ENCODE measurements around the gene ANKRD34A. TPM values are rescaled to one million over a fixed set of nuclear protein-coding genes. Genes with fewer than 3 reads are reported as not detected.

Gene ANKRD34A
- total and polyA plus RNA-seq, 4 donors: 0.06 to 1.0 (median 0.46) TPM

DNA sequence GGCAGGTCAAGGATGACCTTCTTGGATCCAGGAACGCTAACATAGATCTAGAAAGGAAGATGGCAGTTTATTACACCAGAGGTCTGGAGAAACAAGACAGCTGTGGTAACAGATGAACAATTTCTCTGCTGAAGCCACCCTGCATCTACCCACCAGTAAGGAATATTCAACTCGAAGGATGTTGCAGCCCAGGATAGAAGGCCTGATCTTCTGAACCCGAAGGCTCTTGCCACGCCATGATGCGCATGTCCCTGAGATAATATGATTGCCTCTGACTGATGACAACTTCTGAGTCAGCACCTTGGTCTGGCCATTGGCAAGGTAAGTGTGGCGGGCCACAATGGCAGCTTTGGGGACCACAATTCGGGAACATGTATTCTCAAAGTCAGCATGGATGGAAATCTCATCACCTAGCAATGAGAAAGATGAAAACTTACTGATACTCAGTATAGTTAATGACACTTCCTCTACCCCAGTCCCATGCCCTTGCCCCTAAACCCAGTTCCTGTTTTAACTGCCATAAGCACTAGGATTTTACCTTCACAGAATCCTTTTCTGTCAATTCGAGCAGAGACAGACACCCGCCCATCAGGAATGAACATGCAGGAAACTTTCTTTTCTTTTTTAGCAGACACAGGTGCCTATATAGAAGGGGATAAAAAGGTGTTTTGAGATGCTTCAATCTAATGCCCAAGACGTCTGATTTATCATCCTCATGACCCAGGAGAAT, 30.2 kb upstream of the ANKRD34A start:
- Histone ChIP-seq H3K27ac (ENCODE audit: low read depth in 1 of 2, low read length in 1 of 2) (peak overlapping the region; percentile 85 to 91), H3K4me3 (peak overlapping the region; percentile 100), H3K4me1 (ENCODE audit: control insufficient read depth in 5 of 5, insufficient read depth in 5 of 5, low read length in 5 of 5) (peaks cover 9 to 49% (median 17%) of the 10 kb centered on the region in 5 donors), H3K36me3 (ENCODE audit: control insufficient read depth in 4 of 4, insufficient read depth in 4 of 4, low read length in 4 of 4) (peaks cover 14 to 43% (median 22%) of the 10 kb centered on the region in 4 donors), H3K9me3 (ENCODE audit: control insufficient read depth in 4 of 4, insufficient read depth in 3 of 4, low read length in 3 of 4) (peaks cover 0 to 2% (median 0%) of the 10 kb centered on the region in 4 donors), H3K9ac (ENCODE audit: insufficient read depth in 1 of 2, low read length in 2 of 2) (peak overlapping the region; percentile 89 to 100), H3K27me3 (ENCODE audit: control insufficient read depth in 3 of 3, insufficient read depth in 3 of 3, low read length in 2 of 3) (no peaks in the 10 kb centered on the region)
- no peak for ATAC-seq (ENCODE audit: insufficient read depth, low FRiP score)
- DNase-seq: no peak
- TF ChIP-seq, protein P1, sequence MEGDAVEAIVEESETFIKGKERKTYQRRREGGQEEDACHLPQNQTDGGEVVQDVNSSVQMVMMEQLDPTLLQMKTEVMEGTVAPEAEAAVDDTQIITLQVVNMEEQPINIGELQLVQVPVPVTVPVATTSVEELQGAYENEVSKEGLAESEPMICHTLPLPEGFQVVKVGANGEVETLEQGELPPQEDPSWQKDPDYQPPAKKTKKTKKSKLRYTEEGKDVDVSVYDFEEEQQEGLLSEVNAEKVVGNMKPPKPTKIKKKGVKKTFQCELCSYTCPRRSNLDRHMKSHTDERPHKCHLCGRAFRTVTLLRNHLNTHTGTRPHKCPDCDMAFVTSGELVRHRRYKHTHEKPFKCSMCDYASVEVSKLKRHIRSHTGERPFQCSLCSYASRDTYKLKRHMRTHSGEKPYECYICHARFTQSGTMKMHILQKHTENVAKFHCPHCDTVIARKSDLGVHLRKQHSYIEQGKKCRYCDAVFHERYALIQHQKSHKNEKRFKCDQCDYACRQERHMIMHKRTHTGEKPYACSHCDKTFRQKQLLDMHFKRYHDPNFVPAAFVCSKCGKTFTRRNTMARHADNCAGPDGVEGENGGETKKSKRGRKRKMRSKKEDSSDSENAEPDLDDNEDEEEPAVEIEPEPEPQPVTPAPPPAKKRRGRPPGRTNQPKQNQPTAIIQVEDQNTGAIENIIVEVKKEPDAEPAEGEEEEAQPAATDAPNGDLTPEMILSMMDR (IDR thresholded peaks at IDR 0.05; ENCODE audit: control extremely low read depth, extremely low read depth): no peak
- 8% methylated on average over 10 of the region's 10 CpGs for WGBS, 2 donors

GRCh38 chr1:145993618-145994390, 29.4 kb upstream of the ANKRD34A start:
- Histone ChIP-seq H3K4me1 (ENCODE audit: control insufficient read depth in 5 of 5, insufficient read depth in 5 of 5, low read length in 5 of 5) (peaks cover 7 to 43% (median 10%) of the 10 kb centered on the region in 5 donors), H3K27ac (ENCODE audit: low read depth in 1 of 2, low read length in 1 of 2) (peak overlapping the region; percentile 85 to 91), H3K9me3 (ENCODE audit: control insufficient read depth in 4 of 4, insufficient read depth in 3 of 4, low read length in 3 of 4) (peaks cover 0 to 2% (median 0%) of the 10 kb centered on the region in 4 donors), H3K36me3 (ENCODE audit: control insufficient read depth in 4 of 4, insufficient read depth in 4 of 4, low read length in 4 of 4) (peaks cover 14 to 43% (median 22%) of the 10 kb centered on the region in 4 donors), H3K9ac (ENCODE audit: insufficient read depth in 1 of 2, low read length in 2 of 2) (peak overlapping the region in 1 of 2 donors; percentile 100), H3K4me3 (peak overlapping the region; percentile 100), H3K27me3 (ENCODE audit: control insufficient read depth in 3 of 3, insufficient read depth in 3 of 3, low read length in 2 of 3) (no peaks in the 10 kb centered on the region)
- WGBS, 2 donors: 18 to 21% methylated on average over 6 of the region's 6 CpGs
- ATAC-seq (ENCODE audit: insufficient read depth, low FRiP score) (no peak), DNase-seq (no peak)
- TF ChIP-seq, protein P1 (IDR thresholded peaks at IDR 0.05; ENCODE audit: control extremely low read depth, extremely low read depth): no peak

DNA sequence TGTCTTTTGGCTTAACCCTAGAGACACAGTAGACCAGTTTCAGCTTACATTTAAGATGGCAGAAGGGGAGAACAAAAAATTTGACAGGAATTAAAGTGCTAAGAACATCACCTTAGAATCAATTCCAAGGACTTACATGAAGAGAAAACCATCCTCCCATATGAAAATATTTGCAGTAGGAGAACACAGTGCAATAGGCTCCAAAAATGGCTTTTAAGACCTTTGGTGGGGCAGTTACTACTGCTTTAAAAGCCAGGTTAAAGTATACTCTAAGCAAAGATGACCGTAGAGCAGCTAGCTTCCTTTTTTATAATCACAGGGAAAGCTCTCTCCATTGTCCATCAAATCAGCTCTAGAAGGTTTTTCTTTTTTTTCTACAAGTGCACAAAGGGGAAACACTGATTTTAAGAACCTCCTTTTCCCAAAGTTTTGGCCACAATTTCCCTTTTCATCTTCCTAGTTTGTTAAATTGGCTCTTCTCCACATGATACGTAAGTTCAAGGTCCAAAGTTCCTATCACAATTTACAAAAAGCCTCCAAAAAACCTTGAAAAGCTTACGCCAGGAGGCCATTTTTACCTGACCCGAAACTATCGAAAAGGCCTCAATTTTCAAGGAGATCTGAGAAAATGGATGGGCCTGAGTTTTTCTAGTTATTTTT, 28.7 kb upstream of the ANKRD34A start:
- H3K4me3 ChIP-seq: peak overlapping the region; percentile 100
- ATAC-seq (ENCODE audit: insufficient read depth, low FRiP score) (no peak), DNase-seq (no peak)
- TF ChIP-seq, protein P1 (IDR thresholded peaks at IDR 0.05; ENCODE audit: control extremely low read depth, extremely low read depth): no peak
- peaks cover 14 to 43% (median 22%) of the 10 kb centered on the region in 4 donors for H3K36me3 ChIP-seq (ENCODE audit: control insufficient read depth in 4 of 4, insufficient read depth in 4 of 4, low read length in 4 of 4)
- H3K9ac ChIP-seq (ENCODE audit: insufficient read depth in 1 of 2, low read length in 2 of 2): peak overlapping the region; percentile 13 to 63
- peaks cover 3 to 42% (median 10%) of the 10 kb centered on the region in 5 donors for H3K4me1 ChIP-seq (ENCODE audit: control insufficient read depth in 5 of 5, insufficient read depth in 5 of 5, low read length in 5 of 5)
- 29 to 43% methylated on average over 5 of the region's 5 CpGs for WGBS, 2 donors
- no peaks in the 10 kb centered on the region for H3K27me3 ChIP-seq (ENCODE audit: control insufficient read depth in 3 of 3, insufficient read depth in 3 of 3, low read length in 2 of 3)
- peak overlapping the region; percentile 71 to 85 for H3K27ac ChIP-seq (ENCODE audit: low read depth in 1 of 2, low read length in 1 of 2)
- H3K9me3 ChIP-seq (ENCODE audit: control insufficient read depth in 4 of 4, insufficient read depth in 3 of 4, low read length in 3 of 4): peaks cover 0 to 2% (median 0%) of the 10 kb centered on the region in 4 donors

All from lung (tissue), 12 donors.